Naive thymus-derived CD4-positive, alpha-beta T cell (primary cell): ENCODE measurements around the gene UBR3. TPM values are rescaled to one million over a fixed set of nuclear protein-coding genes. Genes with fewer than 3 reads are reported as not detected.
"Not testable (repeated sequence)": the region's sequence is repeated elsewhere in the genome, so short reads cannot be mapped to it uniquely, and the experiment has no call there.

Source experiments
- ATAC-seq: fragments of 150-1000 bp; cut with Tn5 transposase; 2 replicates; pipeline ENCODE4 v1.10.0; 2021; ENCODE audit warnings: mild to moderate bottlenecking, moderate library complexity
- CTCF ChIA-PET: fragments of 350-600 bp; sonication (Branson Sonifier 250); formaldehyde crosslinking; loops from one replicate; lab custom pipeline; 2021; ENCODE audit warnings: antibody characterized with exemption; lab: Charles Lee
- POLR2A ChIA-PET: fragments of 350-600 bp; sonication (Branson Sonifier 250); formaldehyde crosslinking; loops from one replicate; lab custom pipeline; 2021; ENCODE audit warnings: antibody characterized with exemption, inconsistent platforms; lab: Charles Lee
- DNase-seq, 9 donors: peaks; one replicate each; pipeline versions ENCODE4 v3.0.0 to v3.0.0-alpha.2; 2020 to 2022; ENCODE audit warnings: mixed read lengths in 1 of 9
- H3K27ac ChIP-seq: one replicate; pipeline ENCODE4 v1.7.0; 2013; ENCODE audit warnings: mild to moderate bottlenecking, low read depth, low read length, moderate library complexity
- H3K27me3 ChIP-seq, 2 donors: one replicate each; pipeline ENCODE4 v1.7.0; 2013; ENCODE audit warnings: low read length in 2 of 2, mild to moderate bottlenecking in 2 of 2, moderate library complexity in 2 of 2; ENCODE audit not compliant: control insufficient read depth in 2 of 2, insufficient read depth in 2 of 2
- H3K36me3 ChIP-seq, 3 experiments: 1 replicate in 2 of 3; 2 replicates in 1 of 3; pipeline ENCODE4 v1.7.0; 2013; ENCODE audit warnings: low read length in 3 of 3, mild to moderate bottlenecking in 3 of 3, moderate library complexity in 1 of 3; ENCODE audit not compliant: insufficient read depth in 3 of 3, control insufficient read depth in 2 of 3
- H3K4me1 ChIP-seq, 2 donors: one replicate each; pipeline ENCODE4 v1.7.0; 2013; ENCODE audit warnings: low read length in 2 of 2, mild to moderate bottlenecking in 2 of 2, moderate library complexity in 1 of 2; ENCODE audit not compliant: control insufficient read depth in 2 of 2, insufficient read depth in 2 of 2
- H3K4me3 ChIP-seq: 2 replicates; pipeline ENCODE4 v1.7.0; 2013; ENCODE audit warnings: mild to moderate bottlenecking, low read length
- H3K9me3 ChIP-seq, 3 experiments: 1 replicate in 2 of 3; 2 replicates in 1 of 3; pipeline ENCODE4 v1.7.0; 2013; ENCODE audit warnings: low read length in 3 of 3; ENCODE audit not compliant: control insufficient read depth in 2 of 3
- H3K27ac Mint-ChIP-seq, 9 donors: one replicate each; pipeline ENCODE4 v1.8.0; 2020 to 2022; ENCODE audit warnings: mixed read lengths in 9 of 9, mild to moderate bottlenecking in 8 of 9, moderate library complexity in 5 of 9, inconsistent platforms in 2 of 9
- H3K27me3 Mint-ChIP-seq, 5 donors: one replicate each; pipeline ENCODE4 v1.8.0; 2021 to 2022; ENCODE audit warnings: mixed read lengths in 5 of 5, mild to moderate bottlenecking in 1 of 5
- H3K36me3 Mint-ChIP-seq, 5 donors: one replicate each; pipeline ENCODE4 v1.8.0; 2020 to 2022; ENCODE audit warnings: mixed read lengths in 5 of 5, mild to moderate bottlenecking in 3 of 5, inconsistent platforms in 1 of 5
- H3K4me1 Mint-ChIP-seq, 7 donors: one replicate each; pipeline ENCODE4 v1.8.0; 2020 to 2022; ENCODE audit warnings: mixed read lengths in 7 of 7, mild to moderate bottlenecking in 3 of 7, inconsistent platforms in 1 of 7
- H3K4me3 Mint-ChIP-seq, 10 donors: one replicate each; pipeline ENCODE4 v1.8.0; 2020 to 2022; ENCODE audit warnings: mild to moderate bottlenecking in 10 of 10, mixed read lengths in 10 of 10, moderate library complexity in 6 of 10, inconsistent platforms in 2 of 10
- H3K9me3 Mint-ChIP-seq, 11 donors: one replicate each; pipeline ENCODE4 v1.8.0; 2020 to 2022; ENCODE audit warnings: mixed read lengths in 11 of 11, mild to moderate bottlenecking in 4 of 11, inconsistent platforms in 1 of 11, moderate library complexity in 1 of 11
- intact Hi-C, 2 donors: fragments of 100-400 bp; cut with micrococcal nuclease; formaldehyde crosslinking; loops; one replicate each; pipeline ENCODE4 v1.15.1; 2023
- polyA plus RNA-seq, 2 donors: library from polyadenylated mRNA; unstranded; fragments of 300-500 nt; fragmentation: Illumina TruSeq; gene quantifications; one replicate each; pipeline ENCODE4 v1.2.3, GENCODE V29; 2021
- total RNA-seq, 6 experiments: library from RNA in 5 of 6; stranded (reverse) in 5 of 6; gene quantifications; 1 replicate in 5 of 6; 2 replicates in 1 of 6; pipeline ENCODE4 v1.2.3 and lab custom pipeline; 2021 to 2026

The UBR3 gene
- total and polyA plus RNA-seq, 7 experiments from 2014 or later: 7.7 to 48.2 (median 39.0) TPM

GRCh38 chr2:170106102-170106840 lies 279.0 kb downstream of the UBR3 start:
- DNase-seq (no peak), ATAC-seq (no peak)
- ChIA-PET POLR2A (no interaction called here), CTCF (no interaction called here)
- Histone ChIP-seq H3K4me3 (no peak overlapping the region), H3K27ac (no peak overlapping the region), H3K4me1 (no peaks in the 10 kb centered on the region), H3K9me3 (no peaks in the 10 kb centered on the region), H3K27me3 (no peaks in the 10 kb centered on the region), H3K36me3 (no peaks in the 10 kb centered on the region)
- Mint-ChIP-seq H3K4me1 (peaks cover 0 to 2% (median 0%) of the 10 kb centered on the region in 7 donors), H3K27ac (no peak overlapping the region), H3K36me3 (no peaks in the 10 kb centered on the region), H3K27me3 (peaks cover 9 to 23% (median 14%) of the 10 kb centered on the region in 5 donors), H3K4me3 (no peak overlapping the region), H3K9me3 (no peaks in the 10 kb centered on the region)
- intact Hi-C loops: no loop called here

DNA sequence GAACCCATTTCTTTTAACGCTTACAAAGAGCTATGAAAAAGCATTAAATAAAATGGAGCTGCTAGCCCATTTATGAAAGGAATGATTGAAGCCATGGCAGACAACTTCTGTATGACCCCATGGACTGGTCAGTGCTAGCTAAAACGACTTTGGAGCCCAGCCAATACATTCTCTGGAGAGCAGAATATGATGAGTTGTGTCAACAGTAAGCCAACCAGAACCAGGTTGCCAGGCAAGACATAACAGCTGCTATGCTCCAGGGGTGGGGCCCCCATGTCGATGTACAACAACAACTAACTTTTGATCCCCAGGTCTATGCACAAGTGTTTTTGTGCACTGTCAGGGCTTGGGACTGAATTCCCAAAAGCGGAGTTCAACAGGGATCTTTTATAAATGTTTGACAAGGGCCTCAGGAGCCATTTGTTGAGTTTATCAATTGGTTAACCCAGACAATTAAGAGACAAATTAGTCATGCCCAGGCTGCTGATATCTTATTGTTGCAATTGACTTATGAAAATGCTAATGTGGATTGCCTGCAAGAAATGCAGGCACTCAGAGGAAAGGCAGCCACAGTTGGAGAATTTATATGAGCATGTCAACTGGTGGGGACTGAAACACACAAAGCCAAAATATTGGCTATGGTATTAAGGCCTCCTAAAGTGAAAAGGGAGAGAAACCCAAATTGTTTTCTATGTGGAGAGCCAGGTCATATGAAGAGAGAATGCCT lies 286.1 kb downstream of the UBR3 start:
- POLR2A ChIA-PET: no interaction called here
- H3K27me3 Mint-ChIP-seq: peaks cover 0 to 18% (median 6%) of the 10 kb centered on the region in 5 donors

GRCh38 chr2:170115501-170116229 lies 288.4 kb downstream of the UBR3 start:
- peaks cover 0 to 22% (median 7%) of the 10 kb centered on the region in 11 donors for H3K9me3 Mint-ChIP-seq
- H3K36me3 Mint-ChIP-seq: peaks cover 0 to 5% (median 0%) of the 10 kb centered on the region in 5 donors
- peaks cover 0 to 29% (median 6%) of the 10 kb centered on the region in 5 donors for H3K27me3 Mint-ChIP-seq
- H3K27ac Mint-ChIP-seq: no peak overlapping the region
- POLR2A ChIA-PET: no interaction called here
- H3K4me1 Mint-ChIP-seq: no peaks in the 10 kb centered on the region
- ATAC-seq: no peak
- H3K4me3 ChIP-seq: no peak overlapping the region
- CTCF ChIA-PET: no interaction called here
- H3K4me3 Mint-ChIP-seq: no peak overlapping the region
- H3K27ac ChIP-seq: no peak overlapping the region
- no peaks in the 10 kb centered on the region for H3K36me3 ChIP-seq
- no peaks in the 10 kb centered on the region for H3K4me1 ChIP-seq
- H3K9me3 ChIP-seq: no peaks in the 10 kb centered on the region
- intact Hi-C loops: no loop called here
- no peak for DNase-seq
- H3K27me3 ChIP-seq: no peaks in the 10 kb centered on the region

More for the DNA sequence above, 286.1 kb downstream of the UBR3 start:
- no peaks in the 10 kb centered on the region for H3K4me1 Mint-ChIP-seq
- H3K9me3 ChIP-seq: no peaks in the 10 kb centered on the region
- no peaks in the 10 kb centered on the region for H3K36me3 ChIP-seq
- H3K9me3 Mint-ChIP-seq: peaks cover 0 to 22% (median 5%) of the 10 kb centered on the region in 11 donors
- H3K4me1 ChIP-seq: no peaks in the 10 kb centered on the region
- DNase-seq (no peak), ATAC-seq (no peak)
- no peak overlapping the region for H3K27ac ChIP-seq
- CTCF ChIA-PET: no interaction called here
- intact Hi-C loops: no loop called here
- H3K27ac Mint-ChIP-seq: no peak overlapping the region
- H3K27me3 ChIP-seq: no peaks in the 10 kb centered on the region
- peaks cover 0 to 5% (median 0%) of the 10 kb centered on the region in 5 donors for H3K36me3 Mint-ChIP-seq
- H3K4me3 Mint-ChIP-seq: no peak overlapping the region
- H3K4me3 ChIP-seq: no peak overlapping the region

DNA sequence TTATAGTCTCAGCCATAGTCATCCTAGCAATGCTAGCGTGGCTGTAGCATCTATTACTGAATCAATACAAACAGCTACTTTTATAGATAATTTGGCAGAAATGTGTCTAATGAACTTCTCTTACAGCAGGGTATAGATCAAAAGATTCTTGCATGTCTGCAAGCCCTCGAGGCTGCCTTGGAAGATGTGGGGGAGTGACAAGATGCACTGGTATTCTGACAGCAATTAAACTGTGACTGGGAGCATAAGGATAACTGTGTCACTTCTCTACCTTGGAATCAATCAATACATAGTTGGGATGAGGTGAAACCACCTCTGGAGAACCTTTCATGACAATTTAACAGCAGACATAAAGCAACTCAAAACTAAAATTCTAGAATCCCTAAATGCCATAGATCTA lies 291.4 kb downstream of the UBR3 start:
- no peak for ATAC-seq
- Histone ChIP-seq H3K27ac (no peak overlapping the region), H3K4me1 (no peaks in the 10 kb centered on the region), H3K27me3 (no peaks in the 10 kb centered on the region), H3K4me3 (no peak overlapping the region), H3K36me3 (no peaks in the 10 kb centered on the region), H3K9me3 (no peaks in the 10 kb centered on the region)
- Mint-ChIP-seq H3K27ac (no peak overlapping the region), H3K4me3 (no peak overlapping the region), H3K4me1 (no peaks in the 10 kb centered on the region), H3K9me3 (peaks cover 0 to 17% (median 7%) of the 10 kb centered on the region in 11 donors), H3K36me3 (peaks cover 0 to 5% (median 0%) of the 10 kb centered on the region in 5 donors), H3K27me3 (peaks cover 0 to 29% (median 6%) of the 10 kb centered on the region in 5 donors)
- ChIA-PET CTCF (no interaction called here), POLR2A (no interaction called here)
- DNase-seq: no peak
- intact Hi-C loops: no loop called here

DNA sequence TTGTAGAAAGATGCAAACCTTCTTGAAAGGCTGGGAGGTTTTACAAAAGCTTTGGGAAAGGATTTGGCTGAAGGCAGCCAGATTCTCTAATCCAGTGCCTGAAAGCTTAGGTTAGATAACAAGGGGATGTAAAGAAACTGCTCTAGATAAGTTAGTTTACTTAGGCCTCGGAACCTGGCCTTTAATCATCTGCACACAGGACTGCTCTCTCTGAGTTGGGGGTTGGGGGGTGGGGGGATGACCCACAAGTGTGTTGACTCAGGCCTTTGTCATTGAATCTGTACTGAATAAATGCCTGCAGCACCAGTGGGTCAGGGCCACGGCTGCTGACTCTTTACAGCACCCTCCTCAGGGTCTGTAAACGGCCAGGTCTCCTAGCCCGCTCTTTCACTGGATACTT lies 292.1 kb downstream of the UBR3 start:
- H3K4me3 ChIP-seq, DNase-seq, H3K27ac ChIP-seq, H3K27me3 ChIP-seq, H3K36me3 ChIP-seq, H3K4me1 ChIP-seq, H3K4me1 Mint-ChIP-seq, H3K9me3 ChIP-seq, intact Hi-C loops, H3K36me3 Mint-ChIP-seq, POLR2A ChIA-PET, H3K27ac Mint-ChIP-seq, ATAC-seq, CTCF ChIA-PET, H3K4me3 Mint-ChIP-seq: not testable (repeated sequence)
- Mint-ChIP-seq H3K9me3 (peaks cover 0 to 17% (median 7%) of the 10 kb centered on the region in 11 donors), H3K27me3 (peaks cover 0 to 31% (median 6%) of the 10 kb centered on the region in 5 donors)

DNA sequence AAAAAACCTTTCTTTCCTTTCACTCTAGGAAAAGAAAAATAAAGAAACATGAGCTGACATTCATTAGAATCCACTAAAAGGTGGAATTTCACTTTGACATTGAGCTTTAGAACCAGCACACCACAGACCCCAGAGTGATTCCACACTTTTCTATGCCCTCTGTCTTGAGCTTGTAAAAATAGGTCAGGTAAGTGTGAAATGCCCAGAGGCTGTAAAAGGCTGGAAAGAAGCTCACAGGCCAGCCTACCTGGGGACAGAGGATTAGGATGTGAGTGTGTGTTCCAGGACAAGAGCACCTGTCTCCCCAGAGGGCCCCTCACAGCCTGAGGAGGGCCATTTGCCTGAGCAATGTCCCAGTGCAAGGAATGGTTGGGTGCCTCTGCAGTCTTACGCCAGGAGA lies 294.4 kb downstream of the UBR3 start:
- peaks cover 0 to 30% (median 4%) of the 10 kb centered on the region in 5 donors for H3K27me3 Mint-ChIP-seq
- H3K27ac Mint-ChIP-seq: no peak overlapping the region

More for the DNA sequence above, 294.4 kb downstream of the UBR3 start:
- Histone ChIP-seq H3K27ac (no peak overlapping the region), H3K36me3 (no peaks in the 10 kb centered on the region), H3K4me3 (no peak overlapping the region), H3K27me3 (no peaks in the 10 kb centered on the region), H3K4me1 (no peaks in the 10 kb centered on the region), H3K9me3 (no peaks in the 10 kb centered on the region)
- intact Hi-C loops: no loop called here
- Mint-ChIP-seq H3K4me1 (no peaks in the 10 kb centered on the region), H3K9me3 (peaks cover 0 to 5% (median 0%) of the 10 kb centered on the region in 11 donors), H3K4me3 (no peak overlapping the region), H3K36me3 (no peaks in the 10 kb centered on the region)
- ATAC-seq: no peak
- no peak for DNase-seq
- POLR2A ChIA-PET: no interaction called here
- CTCF ChIA-PET: no interaction called here
